Measurements from ENCODE around the gene GPR15.

- no peak for TF ChIP-seq CTCF (IDR thresholded peaks at IDR 0.05; ENCODE audit: low read length)
- no peak for TF ChIP-seq EZH2 (optimal IDR thresholded peaks at IDR 0.05; ENCODE audit: low read depth, low read length)
Measured at GRCh38 chr3:98574132-98574531, 42.4 kb downstream of the GPR15 start.

All from MM.1S (cell line).